ENCODE measurements around the gene AKAP13.

GRCh38 chr15:85692321-85692720 lies 311.9 kb downstream of the AKAP13 start:
- TF ChIP-seq, protein P1, sequence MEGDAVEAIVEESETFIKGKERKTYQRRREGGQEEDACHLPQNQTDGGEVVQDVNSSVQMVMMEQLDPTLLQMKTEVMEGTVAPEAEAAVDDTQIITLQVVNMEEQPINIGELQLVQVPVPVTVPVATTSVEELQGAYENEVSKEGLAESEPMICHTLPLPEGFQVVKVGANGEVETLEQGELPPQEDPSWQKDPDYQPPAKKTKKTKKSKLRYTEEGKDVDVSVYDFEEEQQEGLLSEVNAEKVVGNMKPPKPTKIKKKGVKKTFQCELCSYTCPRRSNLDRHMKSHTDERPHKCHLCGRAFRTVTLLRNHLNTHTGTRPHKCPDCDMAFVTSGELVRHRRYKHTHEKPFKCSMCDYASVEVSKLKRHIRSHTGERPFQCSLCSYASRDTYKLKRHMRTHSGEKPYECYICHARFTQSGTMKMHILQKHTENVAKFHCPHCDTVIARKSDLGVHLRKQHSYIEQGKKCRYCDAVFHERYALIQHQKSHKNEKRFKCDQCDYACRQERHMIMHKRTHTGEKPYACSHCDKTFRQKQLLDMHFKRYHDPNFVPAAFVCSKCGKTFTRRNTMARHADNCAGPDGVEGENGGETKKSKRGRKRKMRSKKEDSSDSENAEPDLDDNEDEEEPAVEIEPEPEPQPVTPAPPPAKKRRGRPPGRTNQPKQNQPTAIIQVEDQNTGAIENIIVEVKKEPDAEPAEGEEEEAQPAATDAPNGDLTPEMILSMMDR (IDR thresholded peaks at IDR 0.05): no peak
- TF ChIP-seq POLR2A (IDR thresholded peaks at IDR 0.05): no peak

Measured in esophagus squamous epithelium (tissue), 4 donors.